GM19438 (cell line): ENCODE measurements around the gene ZSCAN5B.
"Not testable (repeated sequence)": the region's sequence is repeated elsewhere in the genome, so short reads cannot be mapped to it uniquely, and the experiment has no call there.

Source experiments
- ATAC-seq: cut with Tn5 transposase; IDR thresholded peaks from one replicate; pipeline ENCODE4 v1.9.1; 2021; ENCODE audit warnings: low read depth; ENCODE audit not compliant: unreplicated experiment

ZSCAN5B gene

DNA sequence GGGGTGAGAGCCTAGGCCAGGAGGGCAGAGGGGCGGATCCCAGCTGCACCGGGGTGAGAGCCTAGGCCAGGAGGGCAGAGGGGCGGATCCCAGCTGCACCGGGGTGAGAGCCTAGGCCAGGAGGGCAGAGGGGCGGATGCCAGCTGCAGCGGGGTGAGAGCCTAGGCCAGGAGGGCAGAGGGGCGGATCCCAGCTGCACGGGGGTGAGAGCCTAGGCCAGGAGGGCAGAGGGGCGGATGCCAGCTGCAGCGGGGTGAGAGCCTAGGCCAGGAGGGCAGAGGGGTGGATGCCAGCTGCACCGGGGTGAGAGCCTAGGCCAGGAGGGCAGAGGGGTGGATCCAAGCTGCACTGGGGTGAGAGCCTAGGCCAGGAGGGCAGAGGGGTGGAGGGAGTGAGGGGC is 21.3 kb downstream of the ZSCAN5B start:
- not testable (repeated sequence) for ATAC-seq

DNA sequence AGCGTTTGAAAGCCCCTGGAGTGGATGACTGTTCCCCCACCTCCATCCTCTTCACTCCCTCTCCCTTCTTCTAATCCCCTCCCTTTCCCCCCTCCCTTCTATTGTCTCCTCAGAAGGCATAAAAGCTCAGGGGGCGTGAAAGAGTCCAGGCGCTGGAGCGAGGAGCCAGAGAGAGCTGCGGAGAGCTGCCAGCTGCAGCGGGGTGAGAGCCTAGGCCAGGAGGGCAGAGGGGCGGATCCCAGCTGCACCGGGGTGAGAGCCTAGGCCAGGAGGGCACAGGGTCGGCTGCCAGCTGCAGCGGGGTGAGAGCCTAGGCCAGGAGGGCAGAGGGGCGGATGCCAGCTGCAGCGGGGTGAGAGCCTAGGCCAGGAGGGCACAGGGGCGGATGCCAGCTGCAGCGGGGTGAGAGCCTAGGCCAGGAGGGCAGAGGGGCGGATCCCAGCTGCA is 21.7 kb downstream of the ZSCAN5B start, which contains the start of gene GALP:
Gene GALP (plus strand): TSS at position 148 of the 447 bp plus-strand sequence. CDS start 1,101 bp downstream, outside the sequence.
- ATAC-seq, result not testable (repeated sequence)

- no peak for ATAC-seq
Observed at GRCh38 chr19:56174550-56174949, 23.0 kb downstream of the ZSCAN5B start.

DNA sequence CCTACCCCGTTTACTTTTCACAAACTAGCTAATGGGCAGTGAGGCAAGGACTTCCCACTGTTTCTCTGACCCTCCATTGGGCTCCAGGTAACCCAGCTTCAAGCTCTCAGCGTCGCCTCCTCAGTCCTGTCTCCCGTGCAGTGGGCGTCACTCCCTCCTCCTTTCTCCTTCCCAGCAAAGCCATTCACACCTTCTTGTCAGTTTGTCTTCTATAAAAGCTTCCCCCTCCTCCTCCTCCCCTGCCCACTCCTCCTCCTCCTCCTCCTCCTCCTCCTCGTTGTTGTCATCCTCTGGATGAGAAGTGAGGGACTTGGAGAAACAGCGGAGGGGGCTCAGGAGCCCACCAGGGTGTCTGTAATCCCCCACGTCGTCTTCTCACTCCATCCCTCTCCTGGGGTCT is 23.5 kb downstream of the ZSCAN5B start:
- ATAC-seq, result no peak

GRCh38 chr19:56170261-56170660 is 27.3 kb downstream of the ZSCAN5B start:
- no peak for ATAC-seq

DNA sequence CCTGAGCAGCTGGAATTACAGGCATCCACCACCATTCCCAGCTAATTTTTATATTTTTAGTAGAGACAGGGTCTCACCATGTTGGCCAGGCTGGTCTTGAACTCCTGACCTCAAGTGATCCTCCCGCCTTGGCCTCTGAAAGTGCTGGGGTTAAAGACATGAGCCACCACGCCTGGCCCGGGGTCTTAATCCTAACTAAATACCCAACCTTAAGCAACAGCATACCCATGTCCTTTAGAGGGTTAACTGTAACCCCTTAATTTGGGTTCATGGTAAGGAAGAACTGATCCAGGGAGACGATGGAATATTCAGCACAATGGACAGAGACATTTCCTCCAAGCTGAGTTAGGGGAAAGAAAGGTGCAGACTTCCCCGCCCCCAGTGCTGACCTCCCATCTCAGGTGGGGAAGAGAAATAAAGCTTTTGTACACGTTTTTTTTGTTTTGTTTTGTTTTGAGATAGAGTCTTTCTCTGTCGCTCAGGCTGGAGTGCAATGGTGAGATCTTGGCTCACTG is 30.5 kb downstream of the ZSCAN5B start:
- no peak for ATAC-seq

DNA sequence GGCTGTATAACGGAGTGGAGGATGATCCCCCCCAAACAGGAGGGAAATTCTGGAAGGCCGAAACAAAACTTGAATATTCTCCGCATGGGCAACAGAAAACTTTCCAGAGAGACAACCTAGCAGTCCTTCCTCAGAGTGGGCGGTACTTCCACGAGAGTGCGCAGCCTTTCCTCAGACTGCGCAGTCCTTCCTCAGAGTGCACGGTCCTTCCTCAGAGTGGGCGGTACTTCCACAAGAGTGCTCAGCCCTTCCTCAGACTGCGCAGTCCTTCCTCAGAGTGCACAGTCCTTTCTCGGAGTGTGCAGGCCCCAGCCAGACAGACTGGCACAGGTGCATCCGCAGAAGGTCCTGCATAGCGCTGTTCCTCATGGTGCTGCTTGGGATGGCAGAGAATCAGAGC is 34.5 kb downstream of the ZSCAN5B start:
- no peak for ATAC-seq

GRCh38 chr19:56162258-56162657 is 35.3 kb downstream of the ZSCAN5B start:
- no peak for ATAC-seq

GRCh38 chr19:56161534-56161933 is 36.0 kb downstream of the ZSCAN5B start:
- no peak for ATAC-seq

- ATAC-seq, result no peak
Observed at GRCh38 chr19:56159622-56160271, 37.8 kb downstream of the ZSCAN5B start.

GRCh38 chr19:56159009-56159559 is 38.5 kb downstream of the ZSCAN5B start:
- no peak for ATAC-seq

DNA sequence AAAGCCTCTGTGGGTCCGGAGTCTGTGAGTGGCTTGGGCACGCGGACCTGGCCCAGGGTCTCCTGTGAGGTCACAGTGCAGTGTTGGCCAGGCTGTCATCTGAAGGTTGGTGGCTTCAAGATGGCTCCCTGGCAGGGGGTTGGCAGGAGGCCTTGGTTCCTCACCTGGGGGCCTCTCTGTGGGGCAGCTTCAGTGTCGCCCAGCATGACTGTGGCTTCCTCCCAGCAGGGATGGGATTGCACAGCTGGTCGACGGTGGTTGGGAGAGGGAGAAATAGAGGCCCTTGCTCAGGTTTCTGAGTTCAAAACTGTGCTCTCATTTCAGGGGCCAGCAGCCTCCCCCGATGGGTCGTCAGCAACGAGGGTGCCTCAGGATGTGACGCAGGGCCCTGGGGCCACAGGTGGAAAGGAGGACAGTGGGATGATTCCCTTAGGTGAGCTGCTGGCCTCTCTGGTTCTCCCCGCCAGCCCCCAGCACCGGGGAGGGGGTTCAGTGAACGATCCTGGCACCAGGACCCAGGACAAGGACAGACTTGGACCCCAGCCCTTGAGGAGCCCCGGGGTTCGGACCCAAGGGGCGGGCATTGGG is 39.3 kb downstream of the ZSCAN5B start:
- no peak for ATAC-seq

- no peak for ATAC-seq
Observed at GRCh38 chr19:56156768-56157167, 40.8 kb downstream of the ZSCAN5B start.

DNA sequence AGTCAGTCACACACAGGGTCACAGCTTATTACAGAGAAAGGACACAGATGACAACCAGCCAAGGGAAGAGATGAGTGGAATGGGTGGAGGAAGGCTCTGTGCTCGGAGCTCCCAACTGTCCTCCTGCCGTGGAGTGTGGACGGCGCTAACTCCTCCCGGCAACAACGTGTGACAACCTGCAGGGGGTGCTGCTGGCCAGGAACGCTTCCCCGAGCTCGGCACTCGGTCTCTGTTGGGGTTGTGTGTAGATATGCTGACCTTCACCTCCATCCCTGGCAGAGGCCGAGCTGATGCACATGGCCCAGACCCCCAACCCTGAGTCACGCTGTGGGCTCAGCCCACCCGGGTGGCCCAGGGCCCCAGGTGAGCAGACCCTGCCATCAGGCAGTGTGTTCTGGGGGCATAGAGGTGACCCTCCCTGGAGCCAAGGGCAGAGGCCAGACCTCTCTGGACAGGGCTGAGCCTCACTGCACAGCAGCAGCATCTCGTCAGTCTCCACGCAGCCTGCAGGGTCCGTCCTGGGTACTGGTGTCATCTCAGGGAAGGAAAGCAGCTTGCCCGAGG is 42.4 kb downstream of the ZSCAN5B start:
- ATAC-seq, result no peak

DNA sequence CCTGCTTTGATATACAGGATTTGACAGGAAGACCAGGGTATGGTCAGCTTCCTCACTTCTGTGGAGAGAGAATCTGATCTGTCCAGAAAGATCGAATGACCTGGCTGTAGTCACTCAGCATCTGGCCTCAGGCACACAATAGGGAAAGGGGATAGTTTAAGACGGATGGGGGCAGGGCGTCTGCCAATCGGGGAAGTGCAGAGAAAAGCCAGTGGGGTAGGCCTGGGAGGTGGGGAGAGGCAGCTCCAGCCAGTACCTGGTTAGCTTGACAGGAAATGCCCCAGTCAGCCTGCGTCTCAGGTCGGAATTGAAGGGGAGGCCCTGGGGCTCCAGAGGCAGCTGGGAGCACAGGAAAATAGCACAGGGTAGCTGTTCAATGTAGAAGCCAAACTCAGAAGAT is 44.1 kb downstream of the ZSCAN5B start:
- ATAC-seq, result no peak

- ATAC-seq, result no peak
Observed at GRCh38 chr19:56152644-56153043, 44.9 kb downstream of the ZSCAN5B start.

DNA sequence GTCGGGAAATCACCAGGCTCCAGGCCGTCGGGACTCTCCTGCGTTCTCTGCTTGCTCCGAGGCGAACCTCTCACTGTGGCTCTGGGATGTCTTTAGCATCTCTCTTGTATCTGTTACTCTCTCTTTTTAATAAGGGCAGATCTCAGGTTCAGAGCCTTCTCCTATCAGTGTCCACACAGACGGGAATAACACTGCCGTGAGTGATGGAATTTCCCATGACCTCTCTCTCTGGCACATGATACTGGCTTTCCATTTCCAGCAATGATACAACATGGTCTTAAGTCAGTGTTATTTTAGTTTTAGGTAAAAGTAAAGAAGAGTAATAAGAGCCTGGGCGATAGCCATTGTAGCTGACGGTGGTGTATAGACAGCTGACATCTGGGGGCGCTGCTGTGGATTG is 47.2 kb downstream of the ZSCAN5B start:
- ATAC-seq, result no peak

DNA sequence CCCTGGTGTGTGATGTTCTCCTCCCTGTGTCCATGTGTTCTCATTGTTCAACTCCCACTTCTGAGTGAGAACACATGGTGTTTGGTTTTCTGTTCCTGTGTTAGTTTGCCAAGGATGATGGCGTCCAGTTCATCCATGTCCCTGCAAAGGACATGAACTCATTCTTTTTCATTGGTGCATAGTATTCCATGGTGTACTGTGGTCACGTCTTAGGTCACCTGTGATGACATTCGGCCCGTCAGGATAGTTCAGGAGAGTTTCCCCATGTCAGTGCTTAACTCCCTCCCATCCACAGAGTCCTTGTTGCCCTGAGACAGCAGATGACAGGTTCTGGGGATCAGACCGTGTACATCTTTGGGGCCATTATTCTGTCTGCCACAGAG is 47.9 kb downstream of the ZSCAN5B start:
- no peak for ATAC-seq

GRCh38 chr19:56148955-56149655 is 48.5 kb downstream of the ZSCAN5B start:
- not testable (repeated sequence) for ATAC-seq

DNA sequence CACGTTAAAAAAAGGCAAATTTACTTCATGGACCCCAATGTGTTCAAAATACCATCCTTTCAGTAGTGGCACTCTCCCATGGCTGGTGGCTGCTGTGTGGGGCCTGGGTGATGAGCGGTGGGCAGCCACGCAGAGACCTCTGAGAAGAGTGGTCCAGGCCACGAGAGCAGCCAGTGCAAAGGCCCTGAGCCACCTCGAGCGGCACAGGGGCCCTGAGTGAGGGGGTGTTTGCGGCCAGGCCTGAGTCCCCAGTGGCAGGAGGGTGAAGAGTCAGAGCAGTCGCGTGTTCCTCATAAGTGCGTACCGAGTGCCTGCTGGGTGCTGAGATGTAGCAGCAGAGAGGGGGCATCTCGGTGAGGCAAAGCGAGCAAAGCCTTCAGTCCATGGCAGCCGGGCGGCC is 49.5 kb downstream of the ZSCAN5B start:
- ATAC-seq, result no peak

GRCh38 chr19:56147307-56147706 is 50.3 kb downstream of the ZSCAN5B start:
- no peak for ATAC-seq
